ENCODE results near the gene ZNF764. TPM values are rescaled to one million over a fixed set of nuclear protein-coding genes. Genes with fewer than 3 reads are reported as not detected.

Gene ZNF764
- total and polyA plus RNA-seq, 9 of the 15 experiments (the other 6 are each of a cell fraction or from before 2014, with no cell fraction given) = 0.69 to 10.1 (median 4.1) TPM

- TF ChIP-seq CREB3L1 (IDR thresholded peaks at IDR 0.05; ENCODE audit: borderline replicate concordance, low read depth) (0 out of 2 replicates have a peak, but pooled peaks have one; percentile 68), ZNF3 (CRISPR knock-in tag; IDR thresholded peaks at IDR 0.05) (no peak), HMGN3 (IDR thresholded peaks at IDR 0.05; ENCODE audit: borderline replicate concordance, extremely low read depth, insufficient read length, low read depth, low read length) (peak; percentile 80), JUND (IDR thresholded peaks at IDR 0.05; ENCODE audit: borderline replicate concordance, low read depth, low read length) (peak; percentile 82), JUND (tag; IDR thresholded peaks at IDR 0.05; ENCODE audit: borderline replicate concordance, low read depth, low read length) (peak; percentile 82; the same call in 1 of the 3 replicates), ZNF277 (CRISPR knock-in tag; IDR thresholded peaks at IDR 0.05; ENCODE audit: borderline replicate concordance) (no peak), PHTF2 (CRISPR knock-in tag; IDR thresholded peaks at IDR 0.05) (no peak), RBM22 (IDR thresholded peaks at IDR 0.05; ENCODE audit: low read depth, low read length, poor library complexity, severe bottlenecking) (peak; percentile 40), ZNF778 (CRISPR knock-in tag; IDR thresholded peaks at IDR 0.05) (no peak), ZNF124 (CRISPR knock-in tag; IDR thresholded peaks at IDR 0.05) (no peak), FOXJ2 (tag; IDR thresholded peaks at IDR 0.05) (peak; percentile 86), JUN (IDR thresholded peaks at IDR 0.05; ENCODE audit: borderline replicate concordance, low read depth, low read length) (peak; percentile 59), JUN (CRISPR knock-in tag; IDR thresholded peaks at IDR 0.05; ENCODE audit: borderline replicate concordance) (no peak), DEAF1 (CRISPR knock-in tag; IDR thresholded peaks at IDR 0.05) (no peak), ELF2 (CRISPR knock-in tag; IDR thresholded peaks at IDR 0.05) (peak; percentile 77), GTF3C2 (IDR thresholded peaks at IDR 0.05; ENCODE audit: borderline replicate concordance, extremely low read depth, insufficient read length) (no peak), NR1H2 (CRISPR knock-in tag; IDR thresholded peaks at IDR 0.05) (no peak), ZNF324 (CRISPR knock-in tag; IDR thresholded peaks at IDR 0.05) (no peak)
Observed at GRCh38 chr16:30557957-30558788, at the start of gene ZNF764 (continued).

Measured in K562 (cell line).